ENCODE measurements around the gene FLYWCH2.
"Not testable (repeated sequence)": the region's sequence is repeated elsewhere in the genome, so short reads cannot be mapped to it uniquely, and the experiment has no call there.

GRCh38 chr16:2931231-2931914, 48.4 kb downstream of the FLYWCH2 start:
- not testable (repeated sequence) for TF ChIP-seq CTCF, POLR2A (IDR thresholded peaks at IDR 0.05)

Data from thyroid gland (tissue), 4 donors.